ENCODE measurements around the gene PGAP2. TPM values are rescaled to one million over a fixed set of nuclear protein-coding genes. Genes with fewer than 3 reads are reported as not detected.

PGAP2 gene
- total and polyA plus RNA-seq, 2 experiments from 2014 or later = 39.3 to 43.2 TPM

GRCh38 chr11:3824714-3825472 lies 16.5 kb downstream of the PGAP2 start:
- TF ChIP-seq JUNB (IDR thresholded peaks at IDR 0.05; ENCODE audit: unreplicated experiment) = no peak
- peak; percentile 78 to 97 for TF ChIP-seq CTCF (conservative IDR thresholded peaks at IDR 0.05; ENCODE audit: low read depth in 2 of 2)
- 0 out of 2 replicates have a peak, but pooled peaks have one; percentile 13 for TF ChIP-seq ETS1 (IDR thresholded peaks at IDR 0.05)
- no peak for TF ChIP-seq EZH2phosphoT487 (IDR thresholded peaks at IDR 0.05; ENCODE audit: unreplicated experiment)
- peak; percentile 44 for TF ChIP-seq POLR2AphosphoS5 (IDR thresholded peaks at IDR 0.05; ENCODE audit: low read depth)
- TF ChIP-seq CREB1 (CRISPR knock-in tag; IDR thresholded peaks at IDR 0.05; ENCODE audit: low read depth) = peak; percentile 65; the same call in 1 of the 2 replicates
- H3K4me1 ChIP-seq (ENCODE audit: insufficient read depth) = peaks cover 31% of the 10 kb centered on the region
- no peak overlapping the region; the same call in 1 of the 2 replicates for H3K27ac Mint-ChIP-seq
- H3K36me3 ChIP-seq (ENCODE audit: insufficient read depth) = no peaks in the 10 kb centered on the region
- ATAC-seq = peak; percentile 86
- H3K9me3 Mint-ChIP-seq = no peaks in the 10 kb centered on the region
- H3F3A ChIP-seq (replicated peaks; ENCODE audit: low read depth) = 0 out of 2 replicates have a peak, but pooled peaks cover 3% of the 10 kb centered on the region
- H2AFZ ChIP-seq = no peak overlapping the region
- H3K36me3 Mint-ChIP-seq (ENCODE audit: low read depth) = peaks cover 46% of the 10 kb centered on the region
- DNase-seq (ENCODE audit: low spot score) = peak; percentile 96
- H3K4me3 ChIP-seq = no peak overlapping the region
- H3K4me1 Mint-ChIP-seq = peaks cover 39% of the 10 kb centered on the region
- H3K9me2 ChIP-seq (ENCODE audit: insufficient read depth) = no peaks in the 10 kb centered on the region
- H4K20me1 ChIP-seq (replicated peaks; ENCODE audit: insufficient read depth) = peaks cover 12% of the 10 kb centered on the region
- H3K27me3 ChIP-seq (ENCODE audit: insufficient read depth) = no peaks in the 10 kb centered on the region
- H3K79me2 ChIP-seq (replicated peaks; ENCODE audit: insufficient read depth) = no peaks in the 10 kb centered on the region
- H3K27me3 Mint-ChIP-seq (ENCODE audit: insufficient read depth, low read depth, poor library complexity) = peaks cover 21% of the 10 kb centered on the region
- peak overlapping the region; percentile 65 for H3K4me2 ChIP-seq
- H3K4me3 Mint-ChIP-seq = no peak overlapping the region
- no peak overlapping the region for H3K27ac ChIP-seq (ENCODE audit: low read depth)

GRCh38 chr11:3825473-3826154 lies 17.3 kb downstream of the PGAP2 start:
- H3K36me3 ChIP-seq (ENCODE audit: insufficient read depth) = no peaks in the 10 kb centered on the region
- H3K4me1 Mint-ChIP-seq = peaks cover 39% of the 10 kb centered on the region
- peaks cover 31% of the 10 kb centered on the region for H3K4me1 ChIP-seq (ENCODE audit: insufficient read depth)
- peaks cover 51% of the 10 kb centered on the region for H3K36me3 Mint-ChIP-seq (ENCODE audit: low read depth)
- no peak overlapping the region for H2AFZ ChIP-seq
- H3K27me3 ChIP-seq (ENCODE audit: insufficient read depth) = no peaks in the 10 kb centered on the region
- peaks cover 16% of the 10 kb centered on the region for H4K20me1 ChIP-seq (replicated peaks; ENCODE audit: insufficient read depth)
- no peaks in the 10 kb centered on the region for H3K9me3 Mint-ChIP-seq
- H3K4me3 Mint-ChIP-seq = no peak overlapping the region; the same call in 2 of the 3 replicates
- H3K79me2 ChIP-seq (replicated peaks; ENCODE audit: insufficient read depth) = no peaks in the 10 kb centered on the region
- no peak overlapping the region for H3K27ac ChIP-seq (ENCODE audit: low read depth)
- ATAC-seq = no peak
- H3K27me3 Mint-ChIP-seq (ENCODE audit: insufficient read depth, low read depth, poor library complexity) = peaks cover 21% of the 10 kb centered on the region
- H3K9me2 ChIP-seq (ENCODE audit: insufficient read depth) = no peaks in the 10 kb centered on the region
- H3K4me2 ChIP-seq = peak overlapping the region; percentile 65
- DNase-seq (ENCODE audit: low spot score) = no peak
- 0 out of 2 replicates have a peak, but pooled peaks cover 3% of the 10 kb centered on the region for H3F3A ChIP-seq (replicated peaks; ENCODE audit: low read depth)
- H3K4me3 ChIP-seq = no peak overlapping the region
- no peak overlapping the region for H3K27ac Mint-ChIP-seq
- TF ChIP-seq ZNF462 (CRISPR knock-in tag; IDR thresholded peaks at IDR 0.05) (no peak), EZH2phosphoT487 (IDR thresholded peaks at IDR 0.05; ENCODE audit: unreplicated experiment) (no peak), STAT1 (IDR thresholded peaks at IDR 0.05; ENCODE audit: unreplicated experiment) (no peak), ZNF331 (CRISPR knock-in tag; IDR thresholded peaks at IDR 0.05; ENCODE audit: low read depth) (no peak), EZH2 (IDR thresholded peaks at IDR 0.05; ENCODE audit: low read depth, unreplicated experiment) (no peak)
